NK-92 (cell line): Measurements from ENCODE around the gene C12orf57.

Experiments used
- DNase-seq: peaks from one replicate; lab custom pipeline; 2025; ENCODE audit not compliant: unreplicated experiment; lab: John Stamatoyannopoulos, UW

The C12orf57 gene

GRCh38 chr12:6987956-6988553, 44.2 kb downstream of the C12orf57 start:
- no peak for DNase-seq
